ENCODE results near the gene CHCHD6.

GRCh38 chr3:126912491-126913195 is 208.6 kb downstream of the CHCHD6 start:
- TF ChIP-seq CTCF (IDR thresholded peaks at IDR 0.05; ENCODE audit: borderline replicate concordance, extremely low read depth, low read length, poor library complexity, severe bottlenecking) (no peak), EZH2 (IDR thresholded peaks at IDR 0.05; ENCODE audit: borderline replicate concordance, low read depth, low read length, severe bottlenecking) (no peak)

Measured in DND-41 (cell line).